Sigmoid colon (tissue), 7 donors: ENCODE results near the gene FLNB. TPM values are rescaled to one million over a fixed set of nuclear protein-coding genes. Genes with fewer than 3 reads are reported as not detected.
A peak's percentile ranks its signal among the peaks of the same experiment; 100 is the strongest.

ENCODE experiments used
- DNase-seq: peaks from one replicate; pipeline ENCODE4 v3.0.0-alpha.2; 2019
- H3K27ac ChIP-seq, 4 donors: fragments of 200-600 bp; sonication (generic); one replicate each; pipeline ENCODE4 v1.5.1; 2016 to 2019; ENCODE audit warnings: mild to moderate bottlenecking in 1 of 4
- H3K27me3 ChIP-seq, 3 donors: fragments of 200-600 bp; sonication (generic); one replicate each; pipeline ENCODE4 v1.5.1; 2019; ENCODE audit warnings: mild to moderate bottlenecking in 1 of 3
- H3K36me3 ChIP-seq, 4 donors: fragments of 200-600 bp; sonication (generic); one replicate each; pipeline ENCODE4 v1.5.1; 2016 to 2019
- H3K4me1 ChIP-seq, 4 donors: fragments of 200-600 bp; sonication (generic); one replicate each; pipeline ENCODE4 v1.5.1; 2017 to 2019
- H3K4me3 ChIP-seq, 4 donors: fragments of 200-600 bp; sonication (generic); one replicate each; pipeline ENCODE4 v1.5.1; 2017 to 2019; ENCODE audit warnings: mild to moderate bottlenecking in 2 of 4, moderate library complexity in 1 of 4
- H3K9me3 ChIP-seq, 4 donors: fragments of 200-600 bp in 3 of 4; sonication (generic) in 3 of 4; one replicate each; pipeline versions ENCODE4 v1.5.1 to v1.6.1; 2013 to 2019
- EP300 ChIP-seq, 4 donors: sonication (generic); formaldehyde crosslinking; IDR thresholded peaks; one replicate each; pipeline ENCODE4 v1.6.1; 2017; ENCODE audit warnings: antibody characterized with exemption in 4 of 4
- POLR2A ChIP-seq, 2 donors: fragments of 450-650 bp; IDR thresholded peaks; one replicate each; pipeline ENCODE4 v1.6.1; 2016; ENCODE audit warnings: antibody characterized with exemption in 2 of 2, mild to moderate bottlenecking in 2 of 2, moderate library complexity in 2 of 2
- POLR2AphosphoS5 ChIP-seq, 4 donors: sonication (generic); formaldehyde crosslinking; IDR thresholded peaks; one replicate each; pipeline ENCODE4 v1.6.1; 2017; ENCODE audit warnings: antibody characterized with exemption in 4 of 4
- WGBS, 2 donors: extraction: QIAGEN DNeasy Blood & Tissue Kit; methylation state at CpG; one replicate each; pipeline ENCODE4 v1.1.7; 2013; 5-methylcytosine and 5-hydroxymethylcytosine counted together
- intact Hi-C: fragments of 100-400 bp; cut with DNase I; formaldehyde crosslinking; loops from one replicate; pipeline ENCODE4 v1.15.1; 2023
- polyA plus RNA-seq, 3 donors: library from polyadenylated mRNA; stranded (reverse); fragments of 200-250 nt; gene quantifications; one replicate each; pipeline ENCODE4 v1.2.3, GENCODE V29; 2013
- total RNA-seq, 4 donors: library from RNA; depleted of rRNA; stranded (reverse); fragments of >200 nt; gene quantifications; one replicate each; pipeline ENCODE4 v1.1.0, GENCODE V29; 2016
- TF ChIP-seq, protein P1 (sequence below), 4 experiments: fragments of 450-650 bp in 3 of 4; fragments of 200-600 bp in 1 of 4; IDR thresholded peaks; one replicate each; pipeline ENCODE4 v1.5.1; 2016 to 2019; ENCODE audit warnings: antibody characterized with exemption in 4 of 4, mild to moderate bottlenecking in 3 of 4, moderate library complexity in 2 of 4
- donor health status: healthy with polysubstance abuse.
- donor health status: Bipolar disorder and iron deficiency.
- donor health status: healthy.

FLNB gene
- total and polyA plus RNA-seq, 7 donors = 51.7 to 277 (median 109) TPM

DNA sequence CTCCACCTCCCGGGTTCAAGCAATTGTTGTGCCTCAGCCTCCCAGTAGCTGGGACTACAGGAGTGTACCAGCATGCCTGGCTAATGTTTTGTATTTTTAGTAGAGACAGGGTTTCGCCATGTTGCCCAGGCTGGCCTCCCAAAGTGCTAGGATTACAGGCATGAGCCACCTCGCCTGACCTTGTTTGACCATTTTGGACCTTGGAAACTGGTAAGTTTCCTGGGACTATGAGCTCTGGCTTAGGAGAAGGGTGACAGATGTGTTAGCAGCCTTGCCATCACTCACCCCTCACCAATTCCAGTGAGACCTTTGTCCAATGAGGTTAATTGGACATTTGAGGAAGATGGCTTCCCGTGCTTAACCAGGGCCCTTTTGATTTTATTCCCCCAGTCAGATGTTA, 182.7 kb downstream of the FLNB start:
- H3K4me1 ChIP-seq = no peaks in the 10 kb centered on the region
- no peaks in the 10 kb centered on the region for H3K36me3 ChIP-seq
- TF ChIP-seq, protein P1, sequence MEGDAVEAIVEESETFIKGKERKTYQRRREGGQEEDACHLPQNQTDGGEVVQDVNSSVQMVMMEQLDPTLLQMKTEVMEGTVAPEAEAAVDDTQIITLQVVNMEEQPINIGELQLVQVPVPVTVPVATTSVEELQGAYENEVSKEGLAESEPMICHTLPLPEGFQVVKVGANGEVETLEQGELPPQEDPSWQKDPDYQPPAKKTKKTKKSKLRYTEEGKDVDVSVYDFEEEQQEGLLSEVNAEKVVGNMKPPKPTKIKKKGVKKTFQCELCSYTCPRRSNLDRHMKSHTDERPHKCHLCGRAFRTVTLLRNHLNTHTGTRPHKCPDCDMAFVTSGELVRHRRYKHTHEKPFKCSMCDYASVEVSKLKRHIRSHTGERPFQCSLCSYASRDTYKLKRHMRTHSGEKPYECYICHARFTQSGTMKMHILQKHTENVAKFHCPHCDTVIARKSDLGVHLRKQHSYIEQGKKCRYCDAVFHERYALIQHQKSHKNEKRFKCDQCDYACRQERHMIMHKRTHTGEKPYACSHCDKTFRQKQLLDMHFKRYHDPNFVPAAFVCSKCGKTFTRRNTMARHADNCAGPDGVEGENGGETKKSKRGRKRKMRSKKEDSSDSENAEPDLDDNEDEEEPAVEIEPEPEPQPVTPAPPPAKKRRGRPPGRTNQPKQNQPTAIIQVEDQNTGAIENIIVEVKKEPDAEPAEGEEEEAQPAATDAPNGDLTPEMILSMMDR (IDR thresholded peaks at IDR 0.05) = no peak
- no peak for TF ChIP-seq EP300 (IDR thresholded peaks at IDR 0.05)
- TF ChIP-seq POLR2A (IDR thresholded peaks at IDR 0.05) = no peak
- no peak for TF ChIP-seq POLR2AphosphoS5 (IDR thresholded peaks at IDR 0.05)
- DNase-seq = no peak
- H3K27ac ChIP-seq = no peak overlapping the region
- no peaks in the 10 kb centered on the region for H3K27me3 ChIP-seq
- WGBS, 2 donors = 91 to 92% methylated on average over 4 of the region's 4 CpGs
- H3K9me3 ChIP-seq = no peaks in the 10 kb centered on the region
- intact Hi-C loops = no loop called here
- no peak overlapping the region for H3K4me3 ChIP-seq

DNA sequence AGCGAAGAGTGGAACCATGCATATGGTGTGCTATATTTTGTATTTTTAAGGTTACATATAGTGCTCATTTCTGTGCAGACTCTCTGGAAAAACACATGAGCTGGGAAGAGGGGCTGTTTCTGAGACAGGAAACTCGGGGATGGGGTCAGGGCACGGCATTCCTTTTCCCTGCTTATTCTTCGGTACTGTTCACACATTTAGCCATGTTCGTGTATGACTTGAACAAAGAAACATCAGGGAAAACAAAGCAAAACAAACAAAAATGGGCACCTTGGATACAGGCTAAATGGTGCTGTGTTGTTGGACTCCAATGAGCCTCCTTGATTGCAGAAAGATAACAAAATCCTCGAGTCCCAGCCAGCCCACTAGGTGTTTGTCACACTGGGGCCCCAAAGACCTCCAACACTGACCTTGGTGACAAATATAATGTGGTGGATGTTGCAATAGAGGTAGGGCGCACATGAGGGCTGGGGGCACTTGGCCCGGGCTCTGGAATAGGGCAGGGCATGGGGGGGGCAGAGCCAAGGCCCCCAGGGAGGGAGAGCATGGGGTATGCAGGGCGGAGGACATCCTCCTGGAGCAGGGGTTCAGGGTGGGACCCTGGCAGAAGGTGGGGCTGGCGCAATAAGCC, 183.3 kb downstream of the FLNB start:
- H3K9me3 ChIP-seq = no peaks in the 10 kb centered on the region
- no peak overlapping the region for H3K27ac ChIP-seq
- no peak overlapping the region for H3K4me3 ChIP-seq
- no peaks in the 10 kb centered on the region for H3K36me3 ChIP-seq
- DNase-seq = no peak
- no peaks in the 10 kb centered on the region for H3K27me3 ChIP-seq
- intact Hi-C loops = no loop called here
- 57 to 76% methylated on average over 10 of the region's 10 CpGs for WGBS, 2 donors
- no peaks in the 10 kb centered on the region for H3K4me1 ChIP-seq
- TF ChIP-seq, protein P1 (IDR thresholded peaks at IDR 0.05) = no peak
- TF ChIP-seq EP300 (IDR thresholded peaks at IDR 0.05) = no peak
- TF ChIP-seq POLR2A (IDR thresholded peaks at IDR 0.05) = no peak
- no peak for TF ChIP-seq POLR2AphosphoS5 (IDR thresholded peaks at IDR 0.05)

DNA sequence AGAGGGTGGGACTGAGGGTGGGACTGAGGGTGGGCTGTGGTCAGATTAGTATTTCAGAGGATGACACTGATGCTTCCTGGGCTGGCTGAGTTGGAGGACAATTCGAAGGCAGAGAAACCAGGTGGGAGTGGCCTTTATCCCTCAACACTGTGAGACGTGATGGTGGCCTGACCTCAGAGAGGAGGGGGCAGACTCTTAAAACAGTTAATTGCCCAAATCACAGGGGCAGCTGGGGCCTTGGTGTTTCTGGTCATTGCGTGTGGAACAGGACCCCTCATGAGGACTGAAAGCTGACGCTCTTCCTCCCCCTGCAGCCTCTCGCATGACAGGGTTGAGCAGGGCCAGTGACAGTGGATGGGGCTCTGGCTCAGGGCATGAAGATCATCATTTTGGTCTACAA, 183.8 kb downstream of the FLNB start:
- no peak overlapping the region for H3K27ac ChIP-seq
- no peak overlapping the region for H3K4me3 ChIP-seq
- DNase-seq = no peak
- H3K4me1 ChIP-seq = no peaks in the 10 kb centered on the region
- no peaks in the 10 kb centered on the region for H3K36me3 ChIP-seq
- no peaks in the 10 kb centered on the region for H3K27me3 ChIP-seq
- TF ChIP-seq POLR2AphosphoS5 (IDR thresholded peaks at IDR 0.05) = no peak
- intact Hi-C loops = no loop called here
- WGBS, 2 donors = 83% methylated on average over 5 of the region's 5 CpGs
- H3K9me3 ChIP-seq = no peaks in the 10 kb centered on the region

DNA sequence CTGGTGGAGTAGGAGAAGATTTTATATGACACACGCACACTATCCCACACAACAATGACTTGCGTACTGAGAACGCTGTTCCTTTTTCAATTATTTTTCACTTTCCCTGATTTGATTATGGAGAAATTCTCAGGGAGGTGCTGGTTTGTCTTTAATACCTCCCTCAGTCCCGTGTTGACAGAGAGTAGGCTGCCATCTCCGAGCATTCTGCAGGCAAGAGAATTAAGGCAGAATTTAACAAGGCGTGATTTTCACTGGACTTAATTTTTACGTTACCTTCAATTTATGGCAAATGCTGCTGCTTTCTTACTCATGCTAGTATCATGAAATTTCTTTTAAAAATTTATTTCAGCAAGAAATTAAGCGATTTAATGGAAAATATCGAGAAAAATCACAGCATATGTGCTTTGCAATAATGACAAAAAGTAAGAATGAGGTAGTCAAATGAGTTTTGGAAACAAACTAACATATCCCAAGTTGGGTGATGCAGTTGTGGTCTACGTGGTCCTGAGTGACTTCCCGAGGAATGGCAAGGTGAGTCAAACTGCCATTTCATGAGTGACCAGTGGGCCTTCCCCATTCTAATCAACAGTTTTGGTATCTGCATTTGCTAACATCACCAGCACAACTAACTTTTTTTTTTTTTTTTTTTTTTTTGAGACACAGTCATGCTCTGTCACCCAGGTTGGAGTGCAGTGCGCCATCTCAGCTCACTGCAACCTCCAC, 185.6 kb downstream of the FLNB start:
- Histone ChIP-seq H3K4me3 (no peak overlapping the region), H3K4me1 (no peaks in the 10 kb centered on the region), H3K36me3 (no peaks in the 10 kb centered on the region), H3K27ac (no peak overlapping the region), H3K27me3 (no peaks in the 10 kb centered on the region), H3K9me3 (no peaks in the 10 kb centered on the region)
- intact Hi-C loops = no loop called here
- DNase-seq = no peak
- no peak for TF ChIP-seq POLR2AphosphoS5 (IDR thresholded peaks at IDR 0.05)
- TF ChIP-seq, protein P1 (IDR thresholded peaks at IDR 0.05) = no peak
- no peak for TF ChIP-seq POLR2A (IDR thresholded peaks at IDR 0.05)
- no peak for TF ChIP-seq EP300 (IDR thresholded peaks at IDR 0.05)
- WGBS, 2 donors = 89 to 95% methylated on average over 12 of the region's 12 CpGs

DNA sequence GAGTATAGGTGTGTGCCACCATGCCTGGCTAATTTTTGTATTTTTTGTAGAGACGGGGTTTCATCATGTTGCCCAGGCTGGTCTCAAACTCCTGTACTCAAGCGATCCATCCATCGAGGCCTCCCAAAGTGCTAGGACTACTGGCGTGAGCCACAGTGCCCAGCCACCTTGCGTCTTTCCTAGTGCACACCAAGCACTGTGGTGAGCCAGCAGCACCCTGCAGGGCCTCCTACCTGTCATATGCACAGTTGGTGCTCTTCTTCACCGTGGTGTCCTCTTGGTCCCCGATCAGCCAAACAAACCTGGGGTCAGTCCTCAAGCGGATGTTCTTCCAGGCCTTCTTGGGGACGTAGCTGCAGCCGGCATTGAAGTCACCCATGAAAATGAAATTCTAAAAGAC, 189.4 kb downstream of the FLNB start:
- intact Hi-C loops = no loop called here
- DNase-seq = no peak

More for the DNA sequence above, 189.4 kb downstream of the FLNB start:
- TF ChIP-seq, protein P1 (IDR thresholded peaks at IDR 0.05) = no peak
- TF ChIP-seq POLR2A (IDR thresholded peaks at IDR 0.05) = no peak
- no peak for TF ChIP-seq POLR2AphosphoS5 (IDR thresholded peaks at IDR 0.05)
- no peak for TF ChIP-seq EP300 (IDR thresholded peaks at IDR 0.05)
- Histone ChIP-seq H3K4me3 (no peak overlapping the region), H3K36me3 (no peaks in the 10 kb centered on the region), H3K27ac (peak overlapping the region in 1 of 4 donors; percentile 28), H3K27me3 (no peaks in the 10 kb centered on the region), H3K9me3 (no peaks in the 10 kb centered on the region), H3K4me1 (no peaks in the 10 kb centered on the region)
- 97 to 98% methylated on average over 10 of the region's 10 CpGs for WGBS, 2 donors
